H1 (cell line): ENCODE results near the gene FASTK. TPM values are rescaled to one million over a fixed set of nuclear protein-coding genes. Genes with fewer than 3 reads are reported as not detected.

Experiments
- BCL11A ChIP-seq, 2 experiments: IDR thresholded peaks; one replicate each; pipeline ENCODE4 v1.6.1; 2011; ENCODE audit warnings: low read depth in 2 of 2, low read length in 2 of 2, mild to moderate bottlenecking in 2 of 2
- BRCA1 ChIP-seq: IDR thresholded peaks from 2 replicates; pipeline ENCODE4 v1.6.1; 2012; ENCODE audit warnings: low read depth, low read length, improper control_type of control experiment
- CBX8 ChIP-seq: fragments of 300-800, 300-1000 bp; sonication (generic); IDR thresholded peaks from 2 replicates; pipeline ENCODE4 v1.7.1; 2016; ENCODE audit warnings: low read depth, low read length, borderline replicate concordance
- CREB1 ChIP-seq: IDR thresholded peaks from 2 replicates; pipeline ENCODE4 v1.6.1; 2012; ENCODE audit warnings: inconsistent platforms
- CTBP2 ChIP-seq: IDR thresholded peaks from 2 replicates; pipeline ENCODE4 v1.7.0; 2011; ENCODE audit warnings: borderline replicate concordance, mild to moderate bottlenecking, moderate library complexity, mixed read lengths, low read length; ENCODE audit not compliant: insufficient read depth, insufficient read length
- CTCF ChIP-seq, 3 experiments: IDR thresholded peaks; 1 replicate in 2 of 3; 2 replicates in 1 of 3; pipeline versions ENCODE4 v1.5.1 to v1.6.1; 2011; ENCODE audit warnings: low read length in 3 of 3, mild to moderate bottlenecking in 3 of 3, inconsistent platforms in 2 of 3, low read depth in 1 of 3, moderate library complexity in 1 of 3; ENCODE audit not compliant: insufficient read depth in 1 of 3; ENCODE audit errors: control extremely low read depth in 1 of 3
- EGR1 ChIP-seq: IDR thresholded peaks from 2 replicates; pipeline ENCODE4 v1.6.1; 2011; ENCODE audit warnings: low read depth, low read length, borderline replicate concordance
- EZH2 ChIP-seq: fragments of 200-600 bp; sonication (generic); IDR thresholded peaks from 2 replicates; pipeline ENCODE4 v1.7.1; 2012; ENCODE audit warnings: low read depth, mild to moderate bottlenecking, moderate library complexity, low read length, inconsistent platforms; ENCODE audit not compliant: severe bottlenecking
- FOSL1 ChIP-seq: IDR thresholded peaks from 2 replicates; pipeline ENCODE4 v1.6.1; 2011; ENCODE audit warnings: mild to moderate bottlenecking, low read depth, low read length, moderate library complexity; ENCODE audit not compliant: insufficient read depth
- HDAC2 ChIP-seq, 2 experiments: fragments of 300-600 bp in 1 of 2; sonication (generic) in 1 of 2; IDR thresholded peaks; 2 replicates each; pipeline ENCODE4 v1.6.1; 2011 to 2012; ENCODE audit warnings: low read depth in 2 of 2, low read length in 2 of 2, mild to moderate bottlenecking in 2 of 2, moderate library complexity in 2 of 2, borderline replicate concordance in 1 of 2, inconsistent platforms in 1 of 2
- KDM1A ChIP-seq: fragments of 200-600, 300-600 bp; sonication (generic); IDR thresholded peaks from 2 replicates; pipeline ENCODE4 v1.7.1; 2016; ENCODE audit warnings: mild to moderate bottlenecking, low read length, borderline replicate concordance
- KDM4A ChIP-seq: IDR thresholded peaks from one replicate; pipeline ENCODE4 v1.7.1; 2012; ENCODE audit warnings: low read depth, mild to moderate bottlenecking, moderate library complexity, low read length, inconsistent platforms; ENCODE audit not compliant: severe bottlenecking
- KDM5A ChIP-seq: fragments of 200-600 bp; IDR thresholded peaks from 2 replicates; pipeline ENCODE4 v1.7.1; 2012; ENCODE audit warnings: mild to moderate bottlenecking, low read length, inconsistent platforms, mixed read lengths
- NANOG ChIP-seq: IDR thresholded peaks from 2 replicates; pipeline ENCODE4 v1.6.1; 2011; ENCODE audit warnings: low read length, low read depth, mild to moderate bottlenecking, inconsistent platforms; ENCODE audit not compliant: insufficient read depth, poor library complexity, severe bottlenecking
- NRF1 ChIP-seq: IDR thresholded peaks from 2 replicates; pipeline ENCODE4 v1.6.1; 2011; ENCODE audit warnings: mild to moderate bottlenecking, low read depth, low read length, improper control_type of control experiment
- POU5F1 ChIP-seq: IDR thresholded peaks from 2 replicates; pipeline ENCODE4 v1.6.1; 2011; ENCODE audit warnings: low read depth, mild to moderate bottlenecking, low read length, moderate library complexity
- RFX5 ChIP-seq: IDR thresholded peaks from 2 replicates; pipeline ENCODE4 v1.6.1; 2011; ENCODE audit warnings: low read depth, low read length, improper control_type of control experiment, borderline replicate concordance
- SRF ChIP-seq: IDR thresholded peaks from 2 replicates; pipeline ENCODE4 v1.6.1; 2011; ENCODE audit warnings: mild to moderate bottlenecking, low read depth, low read length, moderate library complexity
- TAF1 ChIP-seq: IDR thresholded peaks from 2 replicates; pipeline ENCODE4 v1.6.1; 2011; ENCODE audit warnings: mild to moderate bottlenecking, low read depth, low read length
- TBP ChIP-seq: IDR thresholded peaks from 2 replicates; pipeline ENCODE4 v1.6.1; 2011; ENCODE audit warnings: low read depth, low read length, improper control_type of control experiment
- YY1 ChIP-seq: IDR thresholded peaks from 2 replicates; pipeline ENCODE4 v1.6.1; 2011; ENCODE audit warnings: low read depth, mild to moderate bottlenecking, low read length
- polyA plus RNA-seq, 7 experiments: library from polyadenylated mRNA; depleted of rRNA in 3 of 7; stranded (reverse) in 5 of 7; unstranded in 2 of 7; fragments of >200 nt in 5 of 7; fragments of 200-250 nt in 2 of 7; gene quantifications; 1 replicate in 5 of 7; 2 replicates in 1 of 7; 4 replicates in 1 of 7; pipeline versions ENCODE4 v1.2.1 to v1.2.3, GENCODE V29; 2011 to 2013; ENCODE audit warnings: missing spikeins in 2 of 7, mixed read lengths in 2 of 7
- total RNA-seq: library from RNA; stranded (reverse); fragmentation: NEBNext Ultra II Directional; extraction: Animal tissue kit (Norgen Biotek cat#: 25700); gene quantifications from 2 replicates; pipeline ENCODE4 v1.2.1, GENCODE V29; 2021

FASTK gene
- total and polyA plus RNA-seq, 2 of the 8 experiments (the other 6 are each of a cell fraction or from before 2014, with no cell fraction given) = 39.4 to 84.0 TPM

GRCh38 chr7:151114151-151115090 is 33.8 kb upstream of the FASTK start (continued):
- TF ChIP-seq EGR1 (no peak), BRCA1 (no peak), POU5F1 (no peak), RFX5 (no peak), BCL11A (IDR thresholded peaks at IDR 0.05; ENCODE audit: low read depth in 2 of 2, low read length in 2 of 2) (no peak), EZH2 (peak; percentile 29), HDAC2 (IDR thresholded peaks at IDR 0.05; ENCODE audit: borderline replicate concordance in 1 of 2, low read depth in 2 of 2, low read length in 2 of 2) (no peak; a peak in 1 of 4 replicates), NRF1 (no peak), CTCF (IDR thresholded peaks at IDR 0.05; ENCODE audit: control extremely low read depth in 1 of 3, insufficient read depth in 1 of 3, low read depth in 1 of 3, low read length in 3 of 3) (0 out of 4 replicates have a peak, but pooled peaks of 1 of the 3 experiments have one; percentile 8), TAF1 (peak; percentile 33; the same call in 1 of the 2 replicates), CBX8 (no peak), KDM1A (no peak), FOSL1 (no peak), KDM5A (no peak), SRF (no peak), TBP (no peak), CREB1 (no peak), KDM4A (peak; percentile 24), NANOG (no peak), YY1 (no peak), CTBP2 (no peak)
